Stimulated activated CD8-positive, alpha-beta memory T cell treated with anti-CD3 and anti-CD28 coated beads, Interleukin-7, amount 100 ng/mL, for 1 hour (primary cell): ENCODE measurements around the gene ZMYND15.

Experiments used
- DNase-seq, 2 donors: peaks; one replicate each; pipeline ENCODE4 v3.0.0-alpha.2; 2020; ENCODE audit warnings: low read depth in 2 of 2

ZMYND15 gene

DNA sequence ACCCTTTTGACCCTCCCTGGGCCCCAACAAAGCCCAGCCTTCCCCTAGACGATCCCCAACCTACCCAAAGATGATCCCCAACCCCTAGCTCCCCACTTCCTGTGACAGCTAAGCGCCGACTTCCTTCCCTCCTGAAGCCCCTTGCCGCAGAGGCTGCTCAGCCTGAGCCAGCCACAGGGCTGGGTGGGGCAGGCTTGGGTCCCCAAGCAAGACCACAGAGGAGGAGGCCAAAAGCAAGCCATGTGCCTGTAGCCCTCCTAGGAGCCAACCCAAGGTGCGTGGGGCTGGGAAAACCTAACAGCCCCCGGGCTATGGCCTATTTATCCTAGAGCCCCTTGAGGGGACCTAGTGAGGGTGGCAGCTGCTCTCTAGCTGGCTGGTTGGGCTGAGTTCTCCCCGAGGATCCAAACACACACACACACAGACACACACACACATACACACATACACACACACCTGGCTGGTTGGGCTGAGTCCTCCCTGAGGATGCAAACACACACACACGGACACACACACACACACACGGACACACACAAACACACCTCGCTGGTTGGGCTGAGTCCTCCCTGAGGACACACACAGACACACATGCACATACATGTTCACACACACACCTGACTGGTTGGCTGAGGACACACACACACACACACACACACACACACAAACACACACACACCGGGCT is 24.4 kb upstream of the ZMYND15 start:
- DNase-seq, result no peak

GRCh38 chr17:4716081-4716480 is 23.6 kb upstream of the ZMYND15 start:
- DNase-seq, result no peak

GRCh38 chr17:4717791-4718190 is 21.8 kb upstream of the ZMYND15 start:
- DNase-seq, result no peak

- no peak for DNase-seq
Measured at GRCh38 chr17:4718276-4718675, 21.4 kb upstream of the ZMYND15 start.

- no peak for DNase-seq
Measured at GRCh38 chr17:4719146-4719545, 20.5 kb upstream of the ZMYND15 start.

DNA sequence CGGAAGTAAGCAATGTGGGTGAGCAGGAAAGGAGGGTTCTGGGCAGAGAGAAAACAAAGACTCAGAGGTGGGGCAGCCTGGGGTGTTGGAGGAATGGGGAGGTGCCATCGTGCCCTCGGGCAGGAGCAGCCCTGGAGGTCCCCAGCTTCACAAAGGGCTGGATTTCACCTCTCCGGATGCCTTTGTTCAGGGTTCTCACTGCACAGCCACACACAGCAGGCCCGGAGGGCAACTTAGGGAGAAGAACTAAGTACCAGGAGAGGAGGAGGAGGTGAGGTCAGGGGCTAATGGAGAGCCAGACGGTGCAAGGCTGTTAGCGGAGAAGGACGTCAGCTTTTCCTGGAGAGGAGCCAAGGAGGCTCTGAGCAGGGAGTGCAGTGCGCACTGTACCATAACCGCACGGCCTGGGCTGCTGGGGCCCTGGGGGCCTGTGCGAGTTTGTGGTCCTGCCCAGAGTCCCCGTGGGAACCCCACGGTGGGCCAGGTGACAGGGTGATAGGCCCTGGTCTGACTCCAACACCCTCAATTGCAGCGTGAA is 19.9 kb upstream of the ZMYND15 start:
- no peak for DNase-seq

GRCh38 chr17:4720787-4721186 is 18.8 kb upstream of the ZMYND15 start:
- no peak for DNase-seq

DNA sequence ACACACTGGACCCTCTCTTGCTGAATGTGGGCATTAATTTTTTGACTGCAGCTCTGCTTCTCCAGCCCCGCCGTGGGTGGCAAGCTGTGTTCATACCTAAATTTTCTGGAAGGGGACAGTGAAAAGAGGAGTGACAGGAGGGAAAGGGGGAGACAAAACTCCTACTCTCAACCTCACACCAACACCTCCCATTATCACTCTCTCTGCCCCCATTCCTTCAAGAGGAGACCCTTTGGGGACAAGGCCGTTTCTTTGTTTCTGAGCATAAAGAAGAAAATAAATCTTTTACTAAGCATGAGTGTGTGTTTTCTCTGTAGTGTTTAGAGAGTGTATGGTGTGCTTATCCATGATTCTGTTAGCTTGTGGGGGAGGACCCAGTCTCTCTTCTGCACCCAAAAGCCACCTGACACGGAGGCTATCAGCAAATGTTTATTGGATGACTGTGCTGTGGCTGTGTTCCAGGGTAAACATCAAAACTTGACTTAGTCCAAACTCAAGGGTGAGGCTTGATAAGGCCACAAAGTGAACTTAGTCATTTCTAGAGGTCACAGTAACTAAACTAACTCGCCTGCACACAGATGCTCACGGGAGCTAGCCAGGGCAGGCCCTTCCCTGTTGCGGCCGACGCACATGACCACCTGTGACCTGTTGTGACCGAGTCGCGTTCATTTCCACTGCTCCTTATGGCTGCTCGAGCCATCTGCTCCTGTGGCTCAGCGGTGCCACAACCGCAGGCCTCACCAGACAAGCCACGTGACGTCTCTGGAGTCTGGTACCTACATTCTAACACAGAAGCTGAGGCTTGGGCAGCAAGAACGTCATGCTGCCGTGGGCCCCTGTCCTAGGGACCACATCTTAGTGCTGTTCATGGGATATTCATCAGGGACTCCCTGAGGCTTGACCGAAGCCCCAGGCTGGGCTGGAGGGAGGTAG is 18.2 kb upstream of the ZMYND15 start:
- DNase-seq, result no peak

DNA sequence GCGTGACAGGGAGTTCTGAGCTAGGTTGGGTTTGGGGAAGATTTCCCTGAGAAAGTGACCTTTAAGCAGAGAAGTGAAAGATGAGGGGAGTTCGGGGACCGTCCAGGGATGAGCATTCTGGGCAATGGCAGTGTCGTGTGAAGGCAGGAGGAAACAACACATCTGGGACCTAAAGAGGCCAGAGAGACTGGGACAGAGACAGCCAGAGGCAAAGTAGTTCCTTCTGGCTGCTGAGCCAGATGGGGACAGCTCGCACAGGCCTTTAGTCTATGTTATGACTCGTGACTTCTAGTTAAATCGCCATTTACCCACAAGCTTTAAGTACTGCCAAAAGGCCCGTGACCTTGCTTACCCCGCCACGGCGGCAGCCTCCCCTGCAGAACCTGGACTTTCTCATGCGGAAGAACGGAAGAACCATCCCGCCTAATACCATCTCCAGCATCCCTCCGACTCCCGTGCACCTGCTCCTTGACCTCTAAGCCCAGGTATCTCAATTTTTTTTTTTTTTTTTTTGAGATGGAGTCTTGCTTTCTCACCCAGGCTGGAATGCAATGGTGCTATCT is 16.9 kb upstream of the ZMYND15 start:
- DNase-seq, result no peak

DNA sequence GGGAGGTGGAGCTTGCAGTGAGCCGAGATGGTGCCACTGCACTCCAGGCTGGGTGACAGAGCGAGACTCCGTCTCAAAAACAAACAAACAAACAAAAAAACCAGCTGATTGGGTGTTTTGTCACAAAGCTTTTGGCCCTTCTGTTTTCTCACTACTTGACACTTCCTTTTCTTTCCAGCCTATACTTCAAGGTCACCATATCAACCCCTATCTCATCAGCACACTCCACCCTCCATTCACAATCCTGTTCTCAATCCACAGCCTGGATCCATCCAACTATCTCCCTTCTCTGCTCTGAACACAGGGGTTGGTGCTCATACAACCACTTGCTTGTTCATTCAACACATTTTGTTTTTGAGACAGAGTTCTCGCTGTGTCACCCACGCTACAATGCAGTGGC is 15.0 kb upstream of the ZMYND15 start:
- no peak for DNase-seq

DNA sequence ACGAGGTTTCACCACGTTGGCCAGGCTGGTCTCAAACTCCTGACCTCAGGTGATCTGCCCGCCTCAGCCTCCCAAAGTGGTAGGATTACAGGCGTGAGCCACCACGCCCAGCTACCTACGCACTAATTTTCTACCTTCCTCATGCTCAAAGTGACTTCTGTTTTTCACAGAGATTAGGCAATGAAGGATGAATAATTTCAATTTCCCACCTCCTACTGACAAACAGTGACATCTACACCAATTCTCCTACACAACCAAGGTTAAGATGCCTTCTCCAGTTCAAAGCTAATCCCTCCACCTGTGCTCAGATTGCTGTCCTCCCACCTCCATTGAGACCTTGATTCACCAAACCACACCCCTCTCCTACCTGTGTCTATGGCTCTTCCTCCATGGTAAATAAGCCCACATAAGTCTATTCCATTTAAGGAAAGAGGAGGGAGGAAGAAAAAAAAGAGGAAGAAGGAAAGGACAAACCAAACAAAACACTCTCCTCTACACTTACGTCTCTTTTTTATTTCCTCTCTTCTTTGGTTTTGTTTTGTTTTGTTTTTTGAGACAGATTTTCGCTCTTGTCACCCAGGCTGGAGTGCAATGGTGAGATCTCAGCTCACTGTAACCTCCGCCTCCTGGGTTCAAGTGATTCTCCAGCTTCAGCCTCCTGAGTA is 13.9 kb upstream of the ZMYND15 start:
- no peak for DNase-seq

DNA sequence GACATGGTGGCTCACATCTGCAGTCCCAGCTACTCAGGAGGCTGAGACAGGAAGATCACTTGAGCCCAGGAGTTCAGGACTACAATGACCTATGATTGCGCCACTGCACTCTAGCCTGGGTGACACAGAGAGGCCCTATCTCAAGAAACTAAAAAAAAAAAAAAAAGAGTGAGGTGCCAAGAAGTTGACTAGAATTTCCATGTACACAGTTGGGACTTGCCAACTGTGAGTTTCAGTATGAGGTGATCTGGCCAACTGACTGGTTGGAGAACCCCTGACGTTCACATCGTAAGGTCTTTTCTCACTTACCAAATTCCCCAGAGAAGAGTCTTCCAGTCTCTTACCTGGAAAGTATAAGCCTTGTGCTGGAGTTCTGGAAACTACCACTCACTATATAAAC is 11.5 kb upstream of the ZMYND15 start:
- DNase-seq, result no peak

DNA sequence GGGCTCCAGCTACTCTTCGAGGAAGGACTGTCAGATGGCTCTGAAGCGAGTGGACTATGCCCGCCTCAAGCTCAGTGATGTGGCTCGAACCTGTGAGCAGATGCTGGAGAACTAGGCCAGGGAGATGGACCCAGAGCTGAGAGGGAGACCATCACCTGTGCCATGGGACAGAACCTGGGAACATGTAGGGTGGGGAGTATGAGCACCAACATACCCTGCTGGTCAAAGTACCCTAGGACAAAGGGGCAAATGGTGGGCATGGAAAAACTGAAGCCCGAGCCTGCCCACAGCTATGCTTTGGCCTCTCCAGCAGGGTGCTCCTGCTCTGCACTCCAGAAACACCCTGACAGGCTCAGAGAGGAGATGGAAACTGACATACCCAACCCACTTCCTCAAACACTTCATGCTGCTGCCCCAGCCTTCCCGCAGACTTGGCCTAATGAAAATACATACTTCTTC is 6.5 kb upstream of the ZMYND15 start:
- no peak for DNase-seq

- no peak for DNase-seq
Measured at GRCh38 chr17:4734857-4735475, 4.7 kb upstream of the ZMYND15 start.

DNA sequence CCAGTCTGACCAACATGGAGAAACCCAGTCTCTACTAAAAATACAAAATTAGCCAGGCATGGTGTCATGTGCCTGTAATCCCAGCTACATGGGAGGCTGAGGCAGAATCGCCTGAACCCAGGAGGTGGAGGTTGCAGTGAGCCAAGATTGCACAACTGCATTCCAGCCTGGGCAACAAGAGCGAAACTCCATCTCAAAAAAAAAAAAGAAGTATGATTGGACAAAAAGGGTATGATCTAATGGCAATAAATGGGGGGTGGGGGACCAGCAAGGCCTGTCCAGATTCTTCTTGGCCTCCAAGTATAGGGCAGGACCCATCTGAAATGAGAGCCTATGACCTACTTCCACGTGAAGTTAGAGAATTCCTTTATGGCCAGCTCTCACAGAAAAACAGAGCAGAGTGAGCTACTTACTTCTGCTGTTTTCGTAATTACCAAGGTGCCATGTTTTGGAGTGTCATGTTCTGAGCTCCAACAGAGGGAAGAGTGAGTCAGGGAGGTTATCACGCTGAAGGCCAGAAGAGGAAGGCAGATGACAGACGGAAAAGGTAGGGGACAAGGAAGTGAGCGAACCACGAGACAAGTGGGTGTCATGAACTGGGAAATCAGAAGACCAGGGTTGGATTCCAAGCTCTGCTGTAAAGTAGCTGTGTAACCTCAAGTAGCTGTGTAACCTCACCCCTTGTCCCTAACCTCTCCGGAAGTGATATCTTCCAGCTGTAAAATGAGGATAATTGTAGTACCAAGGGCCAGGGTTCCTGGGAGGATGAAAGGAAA is 3.6 kb upstream of the ZMYND15 start:
- DNase-seq, result no peak

GRCh38 chr17:4738136-4739121 is 1.2 kb upstream of the ZMYND15 start:
- no peak for DNase-seq

- DNase-seq, result no peak
Measured at GRCh38 chr17:4740025-4740351, 355 bp downstream of the ZMYND15 start.

DNA sequence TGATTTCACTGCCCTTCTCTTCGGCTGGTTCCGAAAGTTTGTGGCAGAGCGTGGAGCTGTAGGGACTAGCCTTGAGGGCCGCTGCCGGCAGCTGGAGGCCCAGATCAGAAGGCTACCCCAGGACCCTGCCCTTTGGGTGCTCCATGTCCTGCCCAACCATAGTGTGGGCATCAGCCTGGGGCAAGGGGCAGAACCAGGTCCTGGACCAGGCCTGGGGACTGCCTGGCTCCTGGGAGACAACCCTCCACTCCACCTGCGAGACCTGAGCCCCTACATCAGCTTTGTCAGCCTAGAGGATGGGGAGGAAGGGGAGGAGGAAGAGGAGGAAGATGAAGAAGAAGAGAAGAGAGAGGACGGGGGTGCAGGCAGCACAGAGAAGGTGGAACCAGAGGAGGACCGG is 951 bp downstream of the ZMYND15 start:
- no peak for DNase-seq

DNA sequence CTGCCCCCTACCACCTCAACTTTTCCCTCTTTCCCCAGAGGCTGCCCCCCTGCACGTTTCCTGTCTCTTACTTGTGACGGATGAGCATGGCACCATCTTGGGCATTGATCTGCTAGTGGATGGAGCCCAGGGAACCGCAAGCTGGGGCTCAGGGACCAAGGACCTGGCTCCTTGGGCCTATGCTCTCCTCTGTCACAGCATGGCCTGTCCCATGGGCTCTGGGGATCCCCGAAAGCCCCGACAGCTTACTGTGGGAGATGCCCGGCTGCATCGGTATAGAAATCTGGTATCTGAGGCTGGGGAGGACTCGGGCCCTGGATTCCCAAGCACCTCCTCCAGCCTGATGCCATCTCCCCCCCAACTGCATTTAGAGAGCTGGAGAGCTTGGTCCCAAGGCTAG is 1.9 kb downstream of the ZMYND15 start:
- no peak for DNase-seq

GRCh38 chr17:4742133-4742532 is 2.5 kb downstream of the ZMYND15 start:
- no peak for DNase-seq
